Tibial nerve (tissue), 4 donors: ENCODE measurements around the gene APOH.

Experiments used
- EP300 ChIP-seq, 2 donors: sonication (generic); formaldehyde crosslinking; IDR thresholded peaks; one replicate each; pipeline ENCODE4 v1.6.1; 2017; ENCODE audit warnings: antibody characterized with exemption in 2 of 2, mild to moderate bottlenecking in 1 of 2
- POLR2A ChIP-seq, 2 donors: fragments of 450-650 bp; IDR thresholded peaks; one replicate each; pipeline ENCODE4 v1.6.1; 2017; ENCODE audit warnings: antibody characterized with exemption in 2 of 2, mild to moderate bottlenecking in 2 of 2, moderate library complexity in 2 of 2
- TF ChIP-seq, protein P1 (sequence below), 5 experiments: fragments of 200-600 bp in 3 of 5; fragments of 450-650 bp in 2 of 5; sonication (generic) in 3 of 5; IDR thresholded peaks; one replicate each; pipeline ENCODE4 v1.5.1; 2016 to 2019; ENCODE audit warnings: antibody characterized with exemption in 5 of 5, mild to moderate bottlenecking in 3 of 5, moderate library complexity in 2 of 5

DNA sequence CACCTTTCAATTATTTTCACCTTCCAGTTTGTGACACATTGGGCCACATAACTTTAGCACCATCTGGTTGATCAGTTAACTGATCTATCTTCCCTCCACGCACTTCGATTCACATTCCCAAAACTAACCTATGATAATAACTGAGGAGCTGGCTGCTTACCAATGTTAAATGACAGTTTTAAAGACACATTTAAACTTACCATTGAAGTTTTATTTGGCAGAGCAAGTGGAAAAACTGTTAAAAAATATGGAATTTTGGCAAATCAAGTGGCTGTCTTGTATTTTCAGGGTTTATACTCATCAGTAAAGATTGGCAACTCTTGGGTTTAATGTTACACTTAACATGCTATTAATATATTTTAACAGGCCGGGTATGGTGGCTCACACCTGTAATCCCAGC, 5.4 kb upstream of the APOH start:
- TF ChIP-seq POLR2A (IDR thresholded peaks at IDR 0.05): no peak
- TF ChIP-seq, protein P1, sequence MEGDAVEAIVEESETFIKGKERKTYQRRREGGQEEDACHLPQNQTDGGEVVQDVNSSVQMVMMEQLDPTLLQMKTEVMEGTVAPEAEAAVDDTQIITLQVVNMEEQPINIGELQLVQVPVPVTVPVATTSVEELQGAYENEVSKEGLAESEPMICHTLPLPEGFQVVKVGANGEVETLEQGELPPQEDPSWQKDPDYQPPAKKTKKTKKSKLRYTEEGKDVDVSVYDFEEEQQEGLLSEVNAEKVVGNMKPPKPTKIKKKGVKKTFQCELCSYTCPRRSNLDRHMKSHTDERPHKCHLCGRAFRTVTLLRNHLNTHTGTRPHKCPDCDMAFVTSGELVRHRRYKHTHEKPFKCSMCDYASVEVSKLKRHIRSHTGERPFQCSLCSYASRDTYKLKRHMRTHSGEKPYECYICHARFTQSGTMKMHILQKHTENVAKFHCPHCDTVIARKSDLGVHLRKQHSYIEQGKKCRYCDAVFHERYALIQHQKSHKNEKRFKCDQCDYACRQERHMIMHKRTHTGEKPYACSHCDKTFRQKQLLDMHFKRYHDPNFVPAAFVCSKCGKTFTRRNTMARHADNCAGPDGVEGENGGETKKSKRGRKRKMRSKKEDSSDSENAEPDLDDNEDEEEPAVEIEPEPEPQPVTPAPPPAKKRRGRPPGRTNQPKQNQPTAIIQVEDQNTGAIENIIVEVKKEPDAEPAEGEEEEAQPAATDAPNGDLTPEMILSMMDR (IDR thresholded peaks at IDR 0.05): no peak
- TF ChIP-seq EP300 (IDR thresholded peaks at IDR 0.05): no peak
